OCI-LY1 (cell line): ENCODE results near the gene WNT16.

Experiments used
- H2AFZ ChIP-seq: fragments of 200-600 bp; sonication (generic), shearing (Covaris generic); 2 replicates; pipeline ENCODE4 v1.6.0; 2014; ENCODE audit warnings: antibody characterized with exemption, mild to moderate bottlenecking, low read length
- H3F3A ChIP-seq: fragments of 200-600 bp; sonication (generic), shearing (Covaris generic); 2 replicates; pipeline ENCODE4 v1.6.0; 2014; ENCODE audit warnings: mild to moderate bottlenecking, antibody characterized with exemption, low read length, moderate library complexity; ENCODE audit not compliant: insufficient read depth
- H3K27ac ChIP-seq: fragments of 200-600 bp; sonication (generic); 2 replicates; pipeline ENCODE4 v1.5.1; 2014; ENCODE audit warnings: low read length, mixed run types, mild to moderate bottlenecking, low read depth; ENCODE audit not compliant: poor library complexity, severe bottlenecking
- H3K27me3 ChIP-seq: fragments of 200-600 bp; sonication (generic); 2 replicates; pipeline ENCODE4 v1.6.0; 2014; ENCODE audit warnings: antibody characterized with exemption, mild to moderate bottlenecking, low read length, moderate library complexity; ENCODE audit not compliant: insufficient read depth
- H3K36me3 ChIP-seq: fragments of 200-600 bp; sonication (generic); 2 replicates; pipeline ENCODE4 v1.6.1; 2014; ENCODE audit warnings: mild to moderate bottlenecking, antibody characterized with exemption, low read length, moderate library complexity, mixed read lengths; ENCODE audit not compliant: insufficient read depth
- H3K4me1 ChIP-seq: fragments of 200-600 bp; sonication (generic); 2 replicates; pipeline ENCODE4 v1.5.1; 2014; ENCODE audit warnings: mild to moderate bottlenecking, low read length, moderate library complexity; ENCODE audit not compliant: insufficient read depth, severe bottlenecking
- H3K4me2 ChIP-seq: fragments of 200-600 bp; sonication (generic), shearing (Covaris generic); 2 replicates; pipeline ENCODE4 v1.6.1; 2014; ENCODE audit warnings: low read length
- H3K4me3 ChIP-seq: fragments of 200-600 bp; sonication (generic); 2 replicates; pipeline ENCODE4 v1.5.1; 2014; ENCODE audit warnings: low read length, low read depth, mild to moderate bottlenecking, mixed read lengths; ENCODE audit not compliant: poor library complexity, severe bottlenecking
- H3K79me2 ChIP-seq: fragments of 200-600 bp; shearing (Covaris generic); 2 replicates; pipeline ENCODE4 v1.6.1; 2016; ENCODE audit warnings: mixed run types, low read length, mixed read lengths; ENCODE audit not compliant: insufficient read depth
- H3K9ac ChIP-seq: fragments of 200-600 bp; sonication (generic), shearing (Covaris generic); 2 replicates; pipeline ENCODE4 v1.6.1; 2014; ENCODE audit warnings: mild to moderate bottlenecking, low read length, mixed read lengths
- H3K9me2 ChIP-seq: fragments of 200-600 bp; sonication (generic), shearing (Covaris generic); 2 replicates; pipeline ENCODE4 v1.6.1; 2014; ENCODE audit warnings: low read depth, mild to moderate bottlenecking, low read length, mixed read lengths
- H3K9me3 ChIP-seq: fragments of 200-600 bp; shearing (Covaris generic); 2 replicates; pipeline ENCODE4 v1.6.1; 2014; ENCODE audit warnings: low read length, mixed read lengths
- H4K20me1 ChIP-seq: fragments of 200-600 bp; sonication (generic), shearing (Covaris generic); 2 replicates; pipeline ENCODE4 v1.6.0; 2016; ENCODE audit warnings: mild to moderate bottlenecking, low read length; ENCODE audit not compliant: insufficient read depth
- EZH2 ChIP-seq: fragments of 200-600 bp; sonication (generic), shearing (Covaris generic); IDR thresholded peaks from 2 replicates; pipeline ENCODE4 v1.8.0; 2017; ENCODE audit warnings: borderline replicate concordance, mixed run types, mild to moderate bottlenecking, antibody characterized with exemption, low read length, moderate library complexity, mixed read lengths
- TF ChIP-seq, protein P1 (sequence below): fragments of 200-600 bp; sonication (generic), shearing (Covaris generic); IDR thresholded peaks from 2 replicates; pipeline ENCODE4 v1.5.1; 2017; ENCODE audit warnings: mild to moderate bottlenecking, antibody characterized with exemption, low read length, moderate library complexity, mixed read lengths

The WNT16 gene

DNA sequence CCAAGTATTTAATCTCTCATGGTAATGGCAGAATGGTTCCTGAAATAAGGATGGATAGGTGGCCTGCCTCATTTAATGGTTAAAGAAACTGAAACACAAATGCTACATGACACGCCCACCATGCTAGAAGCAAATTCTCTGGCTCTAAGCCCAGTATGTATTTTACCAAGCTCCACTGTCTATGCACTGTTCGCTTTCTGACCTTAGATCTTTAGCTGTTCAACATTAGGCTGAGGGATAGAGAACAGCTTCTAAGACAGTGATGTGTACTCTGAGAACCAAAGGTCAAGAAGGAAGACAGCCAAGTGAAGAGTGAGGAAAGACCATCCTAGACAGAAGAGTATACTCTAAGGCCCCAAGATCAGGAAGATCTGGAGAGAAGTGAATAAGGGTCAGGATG, 40.7 kb downstream of the WNT16 start:
- Histone ChIP-seq H3K27me3 (no peaks in the 10 kb centered on the region), H3K9me3 (no peaks in the 10 kb centered on the region), H3K4me2 (peak overlapping the region; percentile 47), H3K4me1 (peaks cover 60% of the 10 kb centered on the region), H3K4me3 (no peak overlapping the region), H3F3A (peaks cover 4% of the 10 kb centered on the region; the same call in 1 of the 2 replicates), H3K9me2 (no peaks in the 10 kb centered on the region), H4K20me1 (no peaks in the 10 kb centered on the region), H3K27ac (peak overlapping the region; percentile 68), H3K9ac (peak overlapping the region; percentile 1; the same call in 1 of the 2 replicates), H3K36me3 (peaks cover 27% of the 10 kb centered on the region; the same call in 1 of the 2 replicates), H3K79me2 (no peaks in the 10 kb centered on the region), H2AFZ (no peak overlapping the region)
- no peak for TF ChIP-seq EZH2
- TF ChIP-seq, protein P1, sequence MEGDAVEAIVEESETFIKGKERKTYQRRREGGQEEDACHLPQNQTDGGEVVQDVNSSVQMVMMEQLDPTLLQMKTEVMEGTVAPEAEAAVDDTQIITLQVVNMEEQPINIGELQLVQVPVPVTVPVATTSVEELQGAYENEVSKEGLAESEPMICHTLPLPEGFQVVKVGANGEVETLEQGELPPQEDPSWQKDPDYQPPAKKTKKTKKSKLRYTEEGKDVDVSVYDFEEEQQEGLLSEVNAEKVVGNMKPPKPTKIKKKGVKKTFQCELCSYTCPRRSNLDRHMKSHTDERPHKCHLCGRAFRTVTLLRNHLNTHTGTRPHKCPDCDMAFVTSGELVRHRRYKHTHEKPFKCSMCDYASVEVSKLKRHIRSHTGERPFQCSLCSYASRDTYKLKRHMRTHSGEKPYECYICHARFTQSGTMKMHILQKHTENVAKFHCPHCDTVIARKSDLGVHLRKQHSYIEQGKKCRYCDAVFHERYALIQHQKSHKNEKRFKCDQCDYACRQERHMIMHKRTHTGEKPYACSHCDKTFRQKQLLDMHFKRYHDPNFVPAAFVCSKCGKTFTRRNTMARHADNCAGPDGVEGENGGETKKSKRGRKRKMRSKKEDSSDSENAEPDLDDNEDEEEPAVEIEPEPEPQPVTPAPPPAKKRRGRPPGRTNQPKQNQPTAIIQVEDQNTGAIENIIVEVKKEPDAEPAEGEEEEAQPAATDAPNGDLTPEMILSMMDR: no peak

DNA sequence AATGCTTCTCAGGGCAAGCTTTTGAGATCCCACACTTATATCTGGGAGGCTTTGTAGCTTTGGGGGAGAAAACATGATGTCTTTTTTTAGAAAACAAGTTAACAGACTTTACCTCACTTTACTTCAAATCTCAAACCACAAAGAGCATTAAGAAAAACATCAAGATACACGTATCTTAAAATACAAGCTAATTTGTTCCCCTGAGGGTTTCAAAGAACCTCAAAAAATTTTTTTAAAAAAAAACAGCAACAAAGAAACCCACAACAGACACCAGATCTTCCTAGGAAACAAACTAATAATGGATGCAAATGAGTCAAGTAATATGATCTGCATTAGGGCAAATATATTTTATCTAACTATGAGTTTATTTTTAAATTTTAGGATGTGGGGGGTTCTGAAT, 42.6 kb downstream of the WNT16 start:
- no peaks in the 10 kb centered on the region for H3K9me3 ChIP-seq
- H3K9ac ChIP-seq: peak overlapping the region; percentile 18; the same call in 1 of the 2 replicates
- H3K4me1 ChIP-seq: peaks cover 74% of the 10 kb centered on the region
- H3F3A ChIP-seq: peaks cover 8% of the 10 kb centered on the region
- no peaks in the 10 kb centered on the region for H3K9me2 ChIP-seq
- TF ChIP-seq, protein P1: no peak
- TF ChIP-seq EZH2: no peak
- H3K27me3 ChIP-seq: no peaks in the 10 kb centered on the region
- H3K36me3 ChIP-seq: peaks cover 32% of the 10 kb centered on the region
- peak overlapping the region; percentile 38 for H3K4me2 ChIP-seq
- no peak overlapping the region for H2AFZ ChIP-seq
- H3K79me2 ChIP-seq: no peaks in the 10 kb centered on the region
- H3K4me3 ChIP-seq: peak overlapping the region; percentile 2
- peak overlapping the region; percentile 68 for H3K27ac ChIP-seq
- no peaks in the 10 kb centered on the region for H4K20me1 ChIP-seq

DNA sequence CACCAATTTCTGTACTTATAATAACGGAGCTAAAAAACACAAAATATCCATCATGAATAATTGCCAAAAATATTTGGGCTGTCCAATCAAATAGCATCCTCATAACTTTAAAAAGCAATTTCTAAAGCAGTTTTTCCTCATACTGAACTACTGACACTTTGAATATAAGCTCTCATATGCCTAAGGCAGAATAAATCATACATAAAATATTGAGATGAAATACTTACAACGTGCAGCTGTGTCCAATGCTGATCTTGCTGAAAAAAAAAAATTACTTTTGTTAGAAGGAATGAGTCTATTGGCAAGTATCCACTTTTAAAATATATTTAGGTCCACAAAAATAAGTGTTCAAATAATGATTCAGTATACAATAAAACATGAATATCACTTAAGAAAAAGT, 43.1 kb downstream of the WNT16 start:
- H3K9me3 ChIP-seq: no peaks in the 10 kb centered on the region
- no peak overlapping the region; the same call in 1 of the 2 replicates for H3K9ac ChIP-seq
- TF ChIP-seq, protein P1: no peak
- TF ChIP-seq EZH2: no peak
- peaks cover 33% of the 10 kb centered on the region for H3K36me3 ChIP-seq
- peak overlapping the region; percentile 68 for H3K27ac ChIP-seq
- H3K9me2 ChIP-seq: no peaks in the 10 kb centered on the region
- H4K20me1 ChIP-seq: no peaks in the 10 kb centered on the region
- peak overlapping the region; percentile 38; the same call in 1 of the 2 replicates for H3K4me2 ChIP-seq
- no peak overlapping the region for H2AFZ ChIP-seq
- no peaks in the 10 kb centered on the region for H3K27me3 ChIP-seq
- H3K4me1 ChIP-seq: peaks cover 78% of the 10 kb centered on the region
- no peak overlapping the region for H3K4me3 ChIP-seq
- peaks cover 8% of the 10 kb centered on the region for H3F3A ChIP-seq
- H3K79me2 ChIP-seq: no peaks in the 10 kb centered on the region
